A673 (cell line): ENCODE data around the gene MKX. TPM values are rescaled to one million over a fixed set of nuclear protein-coding genes. Genes with fewer than 3 reads are reported as not detected.

Experiments used
- BruUV-seq: library from RNA; stranded (reverse); fragments of 400-500 nt; replicated peaks from 2 replicates; lab custom pipeline; 2021; lab: Mats Ljungman, UMichigan
- CTCF ChIA-PET: fragments of 300-600 bp; sonication (Branson Sonifier 250); formaldehyde crosslinking; loops from one replicate; lab custom pipeline; 2022; ENCODE audit warnings: antibody characterized with exemption; lab: Charles Lee
- POLR2A ChIA-PET: fragments of 300-600 bp; sonication (Branson Sonifier 250); formaldehyde crosslinking; loops from one replicate; lab custom pipeline; 2022; ENCODE audit warnings: antibody characterized with exemption; ENCODE audit not compliant: low non-redundant PET; lab: Charles Lee
- DNase-seq: peaks from one replicate; pipeline ENCODE4 v3.0.0-alpha.2; 2015; ENCODE audit warnings: low spot score
- H3K27ac ChIP-seq: fragments of 200-600 bp; sonication (generic); 2 replicates; pipeline ENCODE4 v1.5.1; 2016; ENCODE audit warnings: mixed run types, low read depth, mild to moderate bottlenecking, mixed read lengths, antibody characterized with exemption, low read length; ENCODE audit not compliant: poor library complexity, severe bottlenecking
- H3K27me3 ChIP-seq: fragments of 200-600 bp; sonication (generic); replicated peaks from 2 replicates; pipeline ENCODE4 v1.6.1; 2017; ENCODE audit warnings: mixed run types, low read depth, mild to moderate bottlenecking, mixed read lengths, antibody characterized with exemption, low read length; ENCODE audit not compliant: insufficient read depth, poor library complexity
- H3K36me3 ChIP-seq: fragments of 200-600 bp; sonication (generic); 2 replicates; pipeline ENCODE4 v1.6.1; 2016; ENCODE audit warnings: mixed run types, mild to moderate bottlenecking, mixed read lengths, antibody characterized with exemption, low read length; ENCODE audit not compliant: insufficient read depth, poor library complexity, severe bottlenecking
- H3K4me1 ChIP-seq: fragments of 200-600 bp; sonication (generic); 2 replicates; pipeline ENCODE4 v1.6.1; 2017; ENCODE audit warnings: mixed run types, mild to moderate bottlenecking, mixed read lengths, antibody characterized with exemption, low read length; ENCODE audit not compliant: insufficient read depth, poor library complexity, severe bottlenecking
- H3K4me3 ChIP-seq: fragments of 200-600 bp; sonication (generic); 2 replicates; pipeline ENCODE4 v1.5.1; 2016; ENCODE audit warnings: low read depth, mixed run types, mild to moderate bottlenecking, mixed read lengths, low read length; ENCODE audit not compliant: poor library complexity, severe bottlenecking
- H3K9me3 ChIP-seq: fragments of 200-600 bp; sonication (generic); 2 replicates; pipeline ENCODE4 v1.6.1; 2016; ENCODE audit warnings: mixed run types, low read depth, mild to moderate bottlenecking, mixed read lengths, antibody characterized with exemption, low read length; ENCODE audit not compliant: poor library complexity, severe bottlenecking
- EZH2 ChIP-seq: fragments of 200-600 bp; sonication (generic); IDR thresholded peaks from 2 replicates; pipeline ENCODE4 v1.6.1; 2017; ENCODE audit warnings: borderline replicate concordance, low read depth, mild to moderate bottlenecking, mixed read lengths, antibody characterized with exemption, low read length; ENCODE audit not compliant: poor library complexity, severe bottlenecking
- intact Hi-C: fragments of 100-400 bp; cut with micrococcal nuclease; formaldehyde crosslinking; loops from one replicate; pipeline ENCODE4 v1.10.0; 2022; ENCODE audit not compliant: unreplicated experiment
- total RNA-seq: library from RNA; stranded (reverse); gene quantifications from 2 replicates; pipeline ENCODE4 v1.2.3, GENCODE V29; 2021
- TF ChIP-seq, protein P1 (sequence below): fragments of 300-800, 200-600 bp; sonication (generic); conservative IDR thresholded peaks from 2 replicates; pipeline ENCODE4 v1.5.1; 2017; ENCODE audit warnings: low read depth, mild to moderate bottlenecking, antibody characterized with exemption, low read length, moderate library complexity, mixed read lengths

Gene MKX
- total RNA-seq, 1 experiment from 2014 or later = 0.09 TPM

GRCh38 chr10:27730041-27730440, 15.6 kb downstream of the MKX start:
- no peaks in the 10 kb centered on the region for H3K4me1 ChIP-seq
- no TSS peak for BruUV-seq
- peaks cover 19% of the 10 kb centered on the region for H3K27me3 ChIP-seq
- no peak overlapping the region for H3K27ac ChIP-seq
- no peak overlapping the region for H3K4me3 ChIP-seq
- no peak for TF ChIP-seq EZH2
- TF ChIP-seq, protein P1, sequence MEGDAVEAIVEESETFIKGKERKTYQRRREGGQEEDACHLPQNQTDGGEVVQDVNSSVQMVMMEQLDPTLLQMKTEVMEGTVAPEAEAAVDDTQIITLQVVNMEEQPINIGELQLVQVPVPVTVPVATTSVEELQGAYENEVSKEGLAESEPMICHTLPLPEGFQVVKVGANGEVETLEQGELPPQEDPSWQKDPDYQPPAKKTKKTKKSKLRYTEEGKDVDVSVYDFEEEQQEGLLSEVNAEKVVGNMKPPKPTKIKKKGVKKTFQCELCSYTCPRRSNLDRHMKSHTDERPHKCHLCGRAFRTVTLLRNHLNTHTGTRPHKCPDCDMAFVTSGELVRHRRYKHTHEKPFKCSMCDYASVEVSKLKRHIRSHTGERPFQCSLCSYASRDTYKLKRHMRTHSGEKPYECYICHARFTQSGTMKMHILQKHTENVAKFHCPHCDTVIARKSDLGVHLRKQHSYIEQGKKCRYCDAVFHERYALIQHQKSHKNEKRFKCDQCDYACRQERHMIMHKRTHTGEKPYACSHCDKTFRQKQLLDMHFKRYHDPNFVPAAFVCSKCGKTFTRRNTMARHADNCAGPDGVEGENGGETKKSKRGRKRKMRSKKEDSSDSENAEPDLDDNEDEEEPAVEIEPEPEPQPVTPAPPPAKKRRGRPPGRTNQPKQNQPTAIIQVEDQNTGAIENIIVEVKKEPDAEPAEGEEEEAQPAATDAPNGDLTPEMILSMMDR = no peak
- POLR2A ChIA-PET = no interaction called here
- no peak for DNase-seq
- no peaks in the 10 kb centered on the region for H3K9me3 ChIP-seq
- H3K36me3 ChIP-seq = no peaks in the 10 kb centered on the region
- CTCF ChIA-PET = no interaction called here
- intact Hi-C loops = no loop called here

DNA sequence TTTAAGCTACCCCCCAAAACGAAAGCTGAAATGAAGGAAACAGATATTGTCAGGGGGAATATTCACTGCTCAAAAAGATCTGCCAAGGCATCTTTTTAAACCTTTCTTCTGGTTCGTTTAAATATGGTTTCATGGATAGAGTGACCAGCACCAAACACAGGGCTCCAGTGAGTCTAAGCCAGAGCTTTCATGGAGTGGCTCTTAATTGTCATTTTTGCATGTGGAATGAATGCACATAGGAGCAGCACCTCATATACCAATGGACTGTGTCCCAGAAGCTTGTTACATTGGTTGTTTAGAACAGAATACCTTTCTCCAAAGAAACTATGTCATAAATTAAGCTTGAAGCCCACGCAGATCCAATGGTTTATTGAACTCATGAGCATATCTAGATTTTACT, 17.3 kb downstream of the MKX start:
- no TSS peak for BruUV-seq
- DNase-seq = no peak
- intact Hi-C loops = no loop called here
- no peak for TF ChIP-seq EZH2
- TF ChIP-seq, protein P1 = no peak
- Histone ChIP-seq H3K27me3 (peaks cover 23% of the 10 kb centered on the region), H3K4me1 (no peaks in the 10 kb centered on the region), H3K36me3 (no peaks in the 10 kb centered on the region), H3K27ac (no peak overlapping the region), H3K4me3 (no peak overlapping the region), H3K9me3 (no peaks in the 10 kb centered on the region)
- ChIA-PET POLR2A (no interaction called here), CTCF (no interaction called here)

- no peak overlapping the region for H3K4me3 ChIP-seq
- DNase-seq = peak; percentile 21
- no peak overlapping the region for H3K27ac ChIP-seq
- ChIA-PET CTCF (no interaction called here), POLR2A (no interaction called here)
- intact Hi-C loops = no loop called here
- H3K4me1 ChIP-seq = no peaks in the 10 kb centered on the region
- H3K9me3 ChIP-seq = no peaks in the 10 kb centered on the region
- H3K36me3 ChIP-seq = no peaks in the 10 kb centered on the region
- peaks cover 23% of the 10 kb centered on the region for H3K27me3 ChIP-seq
- no TSS peak for BruUV-seq
- TF ChIP-seq, protein P1 = peak; percentile 45
- TF ChIP-seq EZH2 = no peak
These were observed 21.3 kb downstream of the MKX start for GRCh38 chr10:27724287-27724686.
